ENCODE data around the gene RAPGEF2.

DNA sequence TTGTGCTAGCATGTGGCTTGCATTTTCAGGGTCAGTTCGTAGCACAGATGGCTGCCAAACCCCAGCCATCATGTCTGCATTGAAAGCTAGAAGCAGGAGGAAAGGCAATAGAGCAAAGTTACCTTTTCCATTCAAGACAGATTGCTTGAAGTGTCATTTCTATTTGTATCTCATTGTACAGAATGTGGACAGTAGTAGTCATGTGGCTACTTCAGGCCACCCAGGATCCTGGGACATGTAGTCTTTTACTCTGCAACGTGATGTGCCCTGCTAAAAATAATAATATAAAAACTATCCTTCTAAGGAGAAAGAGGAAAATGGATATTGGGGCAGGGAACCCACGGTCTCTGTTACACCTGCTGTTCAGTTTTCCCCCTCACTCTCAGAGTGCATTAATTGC is 118.4 kb downstream of the RAPGEF2 start:
- TF ChIP-seq, protein P1, sequence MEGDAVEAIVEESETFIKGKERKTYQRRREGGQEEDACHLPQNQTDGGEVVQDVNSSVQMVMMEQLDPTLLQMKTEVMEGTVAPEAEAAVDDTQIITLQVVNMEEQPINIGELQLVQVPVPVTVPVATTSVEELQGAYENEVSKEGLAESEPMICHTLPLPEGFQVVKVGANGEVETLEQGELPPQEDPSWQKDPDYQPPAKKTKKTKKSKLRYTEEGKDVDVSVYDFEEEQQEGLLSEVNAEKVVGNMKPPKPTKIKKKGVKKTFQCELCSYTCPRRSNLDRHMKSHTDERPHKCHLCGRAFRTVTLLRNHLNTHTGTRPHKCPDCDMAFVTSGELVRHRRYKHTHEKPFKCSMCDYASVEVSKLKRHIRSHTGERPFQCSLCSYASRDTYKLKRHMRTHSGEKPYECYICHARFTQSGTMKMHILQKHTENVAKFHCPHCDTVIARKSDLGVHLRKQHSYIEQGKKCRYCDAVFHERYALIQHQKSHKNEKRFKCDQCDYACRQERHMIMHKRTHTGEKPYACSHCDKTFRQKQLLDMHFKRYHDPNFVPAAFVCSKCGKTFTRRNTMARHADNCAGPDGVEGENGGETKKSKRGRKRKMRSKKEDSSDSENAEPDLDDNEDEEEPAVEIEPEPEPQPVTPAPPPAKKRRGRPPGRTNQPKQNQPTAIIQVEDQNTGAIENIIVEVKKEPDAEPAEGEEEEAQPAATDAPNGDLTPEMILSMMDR (IDR thresholded peaks at IDR 0.05; ENCODE audit: poor library complexity), result no peak
- no peak for TF ChIP-seq EZH2phosphoT487 (IDR thresholded peaks at IDR 0.05; ENCODE audit: low read depth, severe bottlenecking, unreplicated experiment)
- no peak for TF ChIP-seq EZH2 (IDR thresholded peaks at IDR 0.05; ENCODE audit: borderline replicate concordance)

Measured in hepatocyte (in vitro differentiated cells).